Sigmoid colon (tissue), 7 donors: ENCODE data around the gene FOXM1. TPM values are rescaled to one million over a fixed set of nuclear protein-coding genes. Genes with fewer than 3 reads are reported as not detected.

Source experiments
- DNase-seq: peaks from one replicate; pipeline ENCODE4 v3.0.0-alpha.2; 2019
- H3K27ac ChIP-seq, 4 donors: fragments of 200-600 bp; sonication (generic); one replicate each; pipeline ENCODE4 v1.5.1; 2016 to 2019; ENCODE audit warnings: mild to moderate bottlenecking in 1 of 4
- H3K27me3 ChIP-seq, 3 donors: fragments of 200-600 bp; sonication (generic); one replicate each; pipeline ENCODE4 v1.5.1; 2019; ENCODE audit warnings: mild to moderate bottlenecking in 1 of 3
- H3K36me3 ChIP-seq, 4 donors: fragments of 200-600 bp; sonication (generic); one replicate each; pipeline ENCODE4 v1.5.1; 2016 to 2019
- H3K4me1 ChIP-seq, 4 donors: fragments of 200-600 bp; sonication (generic); one replicate each; pipeline ENCODE4 v1.5.1; 2017 to 2019
- H3K4me3 ChIP-seq, 4 donors: fragments of 200-600 bp; sonication (generic); one replicate each; pipeline ENCODE4 v1.5.1; 2017 to 2019; ENCODE audit warnings: mild to moderate bottlenecking in 2 of 4, moderate library complexity in 1 of 4
- H3K9me3 ChIP-seq, 4 donors: fragments of 200-600 bp in 3 of 4; sonication (generic) in 3 of 4; one replicate each; pipeline versions ENCODE4 v1.5.1 to v1.6.1; 2013 to 2019
- EP300 ChIP-seq, 4 donors: sonication (generic); formaldehyde crosslinking; IDR thresholded peaks; one replicate each; pipeline ENCODE4 v1.6.1; 2017; ENCODE audit warnings: antibody characterized with exemption in 4 of 4
- POLR2A ChIP-seq, 2 donors: fragments of 450-650 bp; IDR thresholded peaks; one replicate each; pipeline ENCODE4 v1.6.1; 2016; ENCODE audit warnings: antibody characterized with exemption in 2 of 2, mild to moderate bottlenecking in 2 of 2, moderate library complexity in 2 of 2
- POLR2AphosphoS5 ChIP-seq, 4 donors: sonication (generic); formaldehyde crosslinking; IDR thresholded peaks; one replicate each; pipeline ENCODE4 v1.6.1; 2017; ENCODE audit warnings: antibody characterized with exemption in 4 of 4
- WGBS, 2 donors: extraction: QIAGEN DNeasy Blood & Tissue Kit; methylation state at CpG; one replicate each; pipeline ENCODE4 v1.1.7; 2013; 5-methylcytosine and 5-hydroxymethylcytosine counted together
- intact Hi-C: fragments of 100-400 bp; cut with DNase I; formaldehyde crosslinking; loops from one replicate; pipeline ENCODE4 v1.15.1; 2023
- polyA plus RNA-seq, 3 donors: library from polyadenylated mRNA; stranded (reverse); fragments of 200-250 nt; gene quantifications; one replicate each; pipeline ENCODE4 v1.2.3, GENCODE V29; 2013
- total RNA-seq, 4 donors: library from RNA; depleted of rRNA; stranded (reverse); fragments of >200 nt; gene quantifications; one replicate each; pipeline ENCODE4 v1.1.0, GENCODE V29; 2016
- TF ChIP-seq, protein P1 (sequence below), 4 experiments: fragments of 450-650 bp in 3 of 4; fragments of 200-600 bp in 1 of 4; IDR thresholded peaks; one replicate each; pipeline ENCODE4 v1.5.1; 2016 to 2019; ENCODE audit warnings: antibody characterized with exemption in 4 of 4, mild to moderate bottlenecking in 3 of 4, moderate library complexity in 2 of 4
- donor health status: healthy with polysubstance abuse.
- donor health status: Bipolar disorder and iron deficiency.
- donor health status: healthy.

The FOXM1 gene
- total and polyA plus RNA-seq, 7 donors = 0.36 to 34.9 (median 2.4) TPM; not detected in 1

DNA sequence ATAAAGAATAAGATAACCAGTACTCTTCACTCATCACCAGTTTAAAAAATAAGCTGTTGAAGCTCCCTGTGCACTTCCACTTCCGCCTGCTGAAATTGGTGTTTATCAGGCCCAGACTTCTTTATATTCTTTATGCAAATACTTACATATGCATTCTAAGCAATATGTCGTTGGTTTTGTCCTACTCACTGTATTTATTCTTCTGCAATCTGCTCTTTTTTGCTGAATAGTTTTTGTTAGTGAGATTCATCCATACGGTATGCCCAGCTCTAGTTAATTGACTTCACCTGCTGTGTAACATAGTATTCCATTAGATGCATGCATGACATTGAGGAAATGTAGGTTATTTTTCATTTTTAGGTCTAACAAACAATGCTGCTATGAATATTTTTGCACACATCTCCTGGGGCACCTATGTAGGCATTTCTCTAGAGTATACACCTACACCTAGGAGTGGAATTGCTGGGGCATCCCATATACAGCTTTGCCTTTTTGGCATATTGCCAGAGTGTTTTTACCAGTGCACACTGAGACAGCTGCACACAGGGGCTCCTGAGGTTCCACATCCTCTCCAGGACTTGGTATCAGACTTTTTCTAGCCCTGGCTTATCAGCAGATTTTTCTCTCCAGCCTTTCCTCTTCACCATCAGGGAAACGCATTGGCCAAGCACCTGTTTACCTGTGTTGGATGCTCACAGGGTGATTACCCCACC, 41.1 kb downstream of the FOXM1 start:
- Histone ChIP-seq H3K4me1 (peaks cover 0 to 18% (median 14%) of the 10 kb centered on the region in 4 donors), H3K4me3 (no peak overlapping the region), H3K9me3 (no peaks in the 10 kb centered on the region), H3K36me3 (peaks cover 0 to 14% (median 4%) of the 10 kb centered on the region in 4 donors), H3K27me3 (peaks cover 0 to 29% (median 0%) of the 10 kb centered on the region in 3 donors), H3K27ac (no peak overlapping the region)
- intact Hi-C loops = no loop called here
- TF ChIP-seq POLR2AphosphoS5 (IDR thresholded peaks at IDR 0.05) (no peak), POLR2A (IDR thresholded peaks at IDR 0.05) (no peak), EP300 (IDR thresholded peaks at IDR 0.05) (no peak)
- TF ChIP-seq, protein P1, sequence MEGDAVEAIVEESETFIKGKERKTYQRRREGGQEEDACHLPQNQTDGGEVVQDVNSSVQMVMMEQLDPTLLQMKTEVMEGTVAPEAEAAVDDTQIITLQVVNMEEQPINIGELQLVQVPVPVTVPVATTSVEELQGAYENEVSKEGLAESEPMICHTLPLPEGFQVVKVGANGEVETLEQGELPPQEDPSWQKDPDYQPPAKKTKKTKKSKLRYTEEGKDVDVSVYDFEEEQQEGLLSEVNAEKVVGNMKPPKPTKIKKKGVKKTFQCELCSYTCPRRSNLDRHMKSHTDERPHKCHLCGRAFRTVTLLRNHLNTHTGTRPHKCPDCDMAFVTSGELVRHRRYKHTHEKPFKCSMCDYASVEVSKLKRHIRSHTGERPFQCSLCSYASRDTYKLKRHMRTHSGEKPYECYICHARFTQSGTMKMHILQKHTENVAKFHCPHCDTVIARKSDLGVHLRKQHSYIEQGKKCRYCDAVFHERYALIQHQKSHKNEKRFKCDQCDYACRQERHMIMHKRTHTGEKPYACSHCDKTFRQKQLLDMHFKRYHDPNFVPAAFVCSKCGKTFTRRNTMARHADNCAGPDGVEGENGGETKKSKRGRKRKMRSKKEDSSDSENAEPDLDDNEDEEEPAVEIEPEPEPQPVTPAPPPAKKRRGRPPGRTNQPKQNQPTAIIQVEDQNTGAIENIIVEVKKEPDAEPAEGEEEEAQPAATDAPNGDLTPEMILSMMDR (IDR thresholded peaks at IDR 0.05) = no peak
- 61 to 77% methylated on average over 4 of the region's 4 CpGs for WGBS, 2 donors
- DNase-seq = no peak

DNA sequence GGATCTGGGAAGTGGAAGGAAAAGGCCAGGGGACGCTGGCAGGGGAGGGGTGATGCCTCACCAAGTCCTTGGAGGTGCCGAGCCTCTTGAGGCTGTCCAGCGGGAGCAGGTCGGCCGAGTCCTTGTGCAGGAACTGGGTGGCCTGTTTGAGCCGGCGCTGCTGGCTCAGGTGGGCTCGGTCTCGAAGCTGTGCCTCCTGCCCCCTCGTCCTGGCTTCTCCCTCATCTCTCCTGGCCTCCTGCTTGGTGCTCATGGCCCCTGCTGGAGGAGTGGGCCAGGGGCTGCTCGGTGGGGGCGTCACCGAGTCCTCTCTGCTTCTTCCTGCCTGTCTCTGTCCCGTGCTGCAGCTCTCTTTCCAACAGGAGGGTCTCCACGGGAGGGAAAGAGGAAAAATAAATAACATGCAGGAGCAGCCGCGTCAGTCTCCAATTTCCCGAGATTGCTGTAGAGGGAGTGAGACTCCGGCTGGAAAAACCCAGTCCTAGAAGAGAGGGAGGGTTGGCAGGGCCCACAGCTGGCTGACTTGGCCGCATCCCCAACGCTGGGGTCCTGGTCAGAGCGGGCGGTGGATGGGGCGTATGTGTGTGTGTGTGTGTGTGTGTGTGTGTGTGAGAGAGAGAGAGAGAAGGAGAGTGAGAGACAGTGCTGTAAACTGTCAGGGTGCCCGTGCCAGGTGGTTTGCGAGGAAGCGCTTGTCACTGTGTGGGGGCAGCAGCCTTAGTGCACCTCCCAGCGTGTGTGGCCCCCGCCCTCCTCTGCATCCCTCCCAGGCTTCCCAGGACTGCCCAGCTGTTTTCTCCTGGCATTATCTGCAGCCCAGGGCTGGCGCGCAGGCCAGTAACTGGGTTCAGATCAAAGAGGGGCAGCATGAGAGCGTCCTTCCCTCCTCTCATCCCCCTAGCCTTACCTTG, 42.1 kb downstream of the FOXM1 start, which contains the start of gene NRIP2:
Gene NRIP2 (minus strand): TSS at position 455 of the 911 bp plus-strand sequence. CDS start 52 bp downstream, at position 403.
- H3K36me3 ChIP-seq = peaks cover 0 to 23% (median 9%) of the 10 kb centered on the region in 4 donors
- TF ChIP-seq, protein P1 (IDR thresholded peaks at IDR 0.05) = peak in 1 of 4 experiments; percentile 8
- TF ChIP-seq POLR2AphosphoS5 (IDR thresholded peaks at IDR 0.05) = no peak
- TF ChIP-seq POLR2A (IDR thresholded peaks at IDR 0.05) = no peak
- no peaks in the 10 kb centered on the region for H3K9me3 ChIP-seq
- intact Hi-C loops = no loop called here
- no peak for DNase-seq
- H3K4me3 ChIP-seq = peak within 1 kb of the TSS in 3 of 4 donors; percentile 28 to 30 (median 29)
- H3K27ac ChIP-seq = peak within 1 kb of the TSS; percentile 14 to 23 (median 16)
- H3K27me3 ChIP-seq = peaks cover 0 to 29% (median 0%) of the 10 kb centered on the region in 3 donors
- peaks cover 0 to 18% (median 14%) of the 10 kb centered on the region in 4 donors for H3K4me1 ChIP-seq
- 18 to 30% methylated on average over 32 of the region's 32 CpGs for WGBS, 2 donors

DNA sequence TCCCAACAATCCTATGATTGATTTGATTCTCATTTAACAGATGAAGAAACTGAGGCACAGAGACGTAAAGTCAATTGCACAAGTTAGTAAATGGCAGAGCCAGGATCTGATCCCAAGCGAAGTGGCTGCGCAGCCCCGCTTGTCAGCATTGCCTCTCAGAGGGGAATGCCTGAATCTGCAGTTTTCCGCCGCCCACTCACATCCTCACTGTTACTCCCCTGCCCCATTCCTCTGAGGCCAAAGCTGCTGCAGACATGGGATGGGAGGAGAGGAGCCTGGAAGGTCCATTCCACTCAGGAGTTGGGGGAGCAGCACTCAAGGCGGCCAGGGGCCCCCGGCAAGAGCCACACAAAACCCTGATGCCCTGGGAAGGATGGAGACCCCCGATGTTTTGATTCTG, 43.2 kb downstream of the FOXM1 start:
- peaks cover 0 to 29% (median 0%) of the 10 kb centered on the region in 3 donors for H3K27me3 ChIP-seq
- no peaks in the 10 kb centered on the region for H3K9me3 ChIP-seq
- intact Hi-C loops = no loop called here
- H3K27ac ChIP-seq = peak overlapping the region in 1 of 4 donors; percentile 14
- TF ChIP-seq POLR2AphosphoS5 (IDR thresholded peaks at IDR 0.05) (no peak), EP300 (IDR thresholded peaks at IDR 0.05) (no peak), POLR2A (IDR thresholded peaks at IDR 0.05) (no peak)
- TF ChIP-seq, protein P1 (IDR thresholded peaks at IDR 0.05) = no peak
- 82 to 83% methylated on average over 9 of the region's 9 CpGs for WGBS, 2 donors
- DNase-seq = no peak
- peaks cover 0 to 18% (median 14%) of the 10 kb centered on the region in 4 donors for H3K4me1 ChIP-seq
- H3K36me3 ChIP-seq = peaks cover 0 to 28% (median 10%) of the 10 kb centered on the region in 4 donors
- peak overlapping the region in 2 of 4 donors; percentile 29 to 30 for H3K4me3 ChIP-seq

DNA sequence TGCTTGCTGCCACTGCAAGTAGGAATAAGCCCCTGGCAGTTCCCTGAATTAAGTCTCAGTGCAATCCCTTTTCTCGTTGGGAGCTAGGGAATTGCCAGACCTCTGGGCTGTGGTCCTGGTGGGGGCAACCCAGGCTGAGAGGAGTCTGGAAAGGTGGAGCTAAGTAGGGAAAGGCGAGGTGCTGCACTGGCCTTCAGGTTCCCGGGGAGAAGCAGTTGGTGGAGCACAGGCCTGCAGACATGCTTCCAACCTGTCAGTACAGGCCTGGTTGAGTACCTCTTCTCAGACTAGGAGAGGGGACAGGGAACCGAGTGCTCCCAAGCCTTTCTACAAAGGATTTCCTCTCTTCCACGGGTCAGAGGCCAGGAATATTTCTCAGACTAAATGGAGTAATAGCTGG, 43.6 kb downstream of the FOXM1 start:
- H3K27ac ChIP-seq = no peak overlapping the region

More for the DNA sequence above, 43.6 kb downstream of the FOXM1 start:
- no peak for TF ChIP-seq EP300 (IDR thresholded peaks at IDR 0.05)
- no peak for TF ChIP-seq POLR2A (IDR thresholded peaks at IDR 0.05)
- TF ChIP-seq, protein P1 (IDR thresholded peaks at IDR 0.05) = no peak
- TF ChIP-seq POLR2AphosphoS5 (IDR thresholded peaks at IDR 0.05) = no peak
- 71 to 73% methylated on average over 5 of the region's 5 CpGs for WGBS, 2 donors
- peaks cover 0 to 18% (median 14%) of the 10 kb centered on the region in 4 donors for H3K4me1 ChIP-seq
- no peaks in the 10 kb centered on the region for H3K9me3 ChIP-seq
- intact Hi-C loops = no loop called here
- peaks cover 0 to 29% (median 0%) of the 10 kb centered on the region in 3 donors for H3K27me3 ChIP-seq
- no peak for DNase-seq
- H3K36me3 ChIP-seq = peaks cover 0 to 27% (median 13%) of the 10 kb centered on the region in 4 donors
- H3K4me3 ChIP-seq = peak overlapping the region in 1 of 4 donors; percentile 30
